ENCODE results near the gene SDK2. TPM values are rescaled to one million over a fixed set of nuclear protein-coding genes. Genes with fewer than 3 reads are reported as not detected.
"Not testable (repeated sequence)": the region's sequence is repeated elsewhere in the genome, so short reads cannot be mapped to it uniquely, and the experiment has no call there.

The SDK2 gene
- total RNA-seq, 2 experiments from 2014 or later = 1.4 to 1.6 TPM

DNA sequence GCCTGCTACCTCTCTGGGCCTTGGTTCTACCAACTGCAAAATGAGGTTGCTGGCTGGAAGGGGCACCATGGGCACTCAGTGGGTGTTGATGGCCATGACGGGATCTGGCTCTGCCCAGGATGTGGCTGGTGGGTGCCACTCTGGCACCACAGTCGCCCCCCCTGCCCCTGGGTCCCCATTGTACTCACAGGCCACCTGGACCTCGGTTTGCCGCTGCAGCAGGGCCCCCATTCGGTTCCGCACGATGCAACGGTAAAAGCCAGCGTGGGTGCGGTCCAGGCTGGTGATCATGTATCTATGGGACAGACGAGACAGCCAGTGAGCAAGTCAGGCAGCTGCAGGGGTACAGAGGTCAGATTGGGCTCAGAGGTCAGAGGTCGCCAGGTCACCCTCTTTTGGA is 172.3 kb downstream of the SDK2 start:
- H3K27me3 Mint-ChIP-seq = no peaks in the 10 kb centered on the region
- no peak overlapping the region for H3K4me3 Mint-ChIP-seq
- no peak for DNase-seq
- H3K4me1 Mint-ChIP-seq = peaks cover 2% of the 10 kb centered on the region
- no peak overlapping the region for H3K27ac Mint-ChIP-seq
- no peaks in the 10 kb centered on the region for H3K36me3 Mint-ChIP-seq
- peaks cover 3% of the 10 kb centered on the region for H3K9me3 Mint-ChIP-seq

DNA sequence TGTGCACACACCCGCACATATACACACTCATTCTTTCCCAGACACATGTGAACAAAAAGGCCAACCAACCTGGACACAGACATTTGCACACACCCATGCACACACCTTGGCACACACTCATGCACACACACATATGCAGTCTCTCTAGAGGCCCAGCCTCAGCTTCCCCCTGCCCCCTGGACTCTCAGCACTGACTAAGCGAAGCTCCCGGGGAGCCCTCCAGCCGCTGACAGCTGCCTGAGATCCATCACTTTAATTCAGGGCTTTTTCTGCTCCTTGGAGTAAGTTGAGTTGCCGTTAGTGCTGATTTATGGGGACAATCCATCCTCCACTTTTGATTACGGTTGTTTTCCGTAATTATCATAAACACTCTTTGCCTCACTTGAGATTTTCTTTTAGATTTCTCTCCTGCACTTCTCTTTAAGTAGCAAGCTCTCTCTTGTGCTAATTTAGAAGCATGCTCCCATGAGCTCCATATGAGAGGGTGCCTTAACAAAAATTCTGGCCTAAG is 173.9 kb downstream of the SDK2 start:
- Mint-ChIP-seq H3K27ac (no peak overlapping the region), H3K4me1 (peaks cover 2% of the 10 kb centered on the region), H3K27me3 (no peaks in the 10 kb centered on the region), H3K4me3 (no peak overlapping the region), H3K9me3 (peaks cover 3% of the 10 kb centered on the region), H3K36me3 (no peaks in the 10 kb centered on the region)
- DNase-seq = no peak

DNA sequence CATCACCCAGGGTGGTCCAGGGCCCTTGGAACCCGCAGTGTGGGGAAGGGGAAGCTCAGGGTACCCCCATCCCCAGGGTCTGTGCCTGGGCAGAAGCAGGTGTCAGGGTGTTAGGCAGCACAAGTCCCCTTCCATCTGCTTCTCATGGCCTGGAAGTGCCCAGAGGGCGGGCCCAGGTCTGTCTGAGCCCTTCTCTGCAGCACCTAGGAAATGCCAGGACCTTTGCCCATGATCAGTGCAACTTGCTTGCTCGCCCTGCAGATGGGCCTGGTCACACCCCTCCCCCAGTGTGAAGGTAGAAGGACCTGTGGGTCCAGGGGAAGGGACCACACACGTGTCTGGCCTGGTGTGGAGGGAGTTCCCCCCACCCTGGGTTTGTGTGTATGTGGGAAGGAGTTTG is 174.9 kb downstream of the SDK2 start:
- H3K4me1 Mint-ChIP-seq = no peaks in the 10 kb centered on the region
- no peak overlapping the region for H3K27ac Mint-ChIP-seq
- no peak for DNase-seq
- peaks cover 5% of the 10 kb centered on the region for H3K36me3 Mint-ChIP-seq
- H3K9me3 Mint-ChIP-seq = peaks cover 6% of the 10 kb centered on the region
- H3K4me3 Mint-ChIP-seq = no peak overlapping the region
- no peaks in the 10 kb centered on the region for H3K27me3 Mint-ChIP-seq

DNA sequence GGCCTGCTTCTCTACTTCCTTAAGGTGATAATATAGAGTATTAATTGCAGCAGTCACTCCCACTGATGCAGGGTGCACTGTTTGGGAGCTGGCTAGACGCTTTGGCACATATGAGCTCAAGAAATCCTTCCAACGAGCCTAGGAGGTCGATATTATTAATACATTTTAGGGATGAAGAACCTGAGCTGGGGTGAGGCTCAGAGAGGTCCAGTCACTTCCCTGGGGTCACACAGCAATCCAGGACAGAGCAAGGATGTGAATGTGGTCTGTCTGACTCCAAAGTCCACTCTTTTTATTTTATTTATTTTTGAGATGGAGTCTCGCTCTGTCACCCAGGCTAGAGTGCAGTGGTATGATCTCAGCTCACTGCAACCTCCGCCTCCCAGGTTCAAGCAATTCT is 176.0 kb downstream of the SDK2 start:
- Mint-ChIP-seq H3K4me3 (no peak overlapping the region), H3K27ac (no peak overlapping the region), H3K4me1 (no peaks in the 10 kb centered on the region), H3K27me3 (no peaks in the 10 kb centered on the region), H3K36me3 (peaks cover 5% of the 10 kb centered on the region), H3K9me3 (peaks cover 6% of the 10 kb centered on the region)
- DNase-seq = no peak

DNA sequence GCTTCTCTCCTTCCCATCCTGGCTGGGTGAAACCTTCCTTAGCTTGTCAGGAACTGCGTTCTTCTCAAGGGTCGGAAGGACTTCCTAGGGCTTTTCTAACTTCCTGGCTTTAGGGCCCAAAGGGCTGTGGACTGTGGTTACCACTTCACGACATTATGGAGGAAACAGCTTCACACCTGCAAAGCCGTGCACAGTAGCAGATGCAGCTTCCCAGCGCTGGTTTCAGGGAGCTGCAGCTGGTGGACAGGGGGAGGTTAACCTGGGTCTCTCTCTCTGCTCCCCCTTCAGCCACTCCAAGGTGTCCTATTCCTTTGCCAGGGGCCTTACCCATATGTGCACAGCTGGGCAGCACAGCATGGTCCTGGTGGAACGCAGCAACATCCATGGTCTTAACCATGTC is 176.6 kb downstream of the SDK2 start:
- H3K36me3 Mint-ChIP-seq = peaks cover 5% of the 10 kb centered on the region
- no peaks in the 10 kb centered on the region for H3K27me3 Mint-ChIP-seq
- no peak overlapping the region for H3K4me3 Mint-ChIP-seq
- no peaks in the 10 kb centered on the region for H3K4me1 Mint-ChIP-seq
- H3K27ac Mint-ChIP-seq = no peak overlapping the region
- peaks cover 3% of the 10 kb centered on the region for H3K9me3 Mint-ChIP-seq
- no peak for DNase-seq

DNA sequence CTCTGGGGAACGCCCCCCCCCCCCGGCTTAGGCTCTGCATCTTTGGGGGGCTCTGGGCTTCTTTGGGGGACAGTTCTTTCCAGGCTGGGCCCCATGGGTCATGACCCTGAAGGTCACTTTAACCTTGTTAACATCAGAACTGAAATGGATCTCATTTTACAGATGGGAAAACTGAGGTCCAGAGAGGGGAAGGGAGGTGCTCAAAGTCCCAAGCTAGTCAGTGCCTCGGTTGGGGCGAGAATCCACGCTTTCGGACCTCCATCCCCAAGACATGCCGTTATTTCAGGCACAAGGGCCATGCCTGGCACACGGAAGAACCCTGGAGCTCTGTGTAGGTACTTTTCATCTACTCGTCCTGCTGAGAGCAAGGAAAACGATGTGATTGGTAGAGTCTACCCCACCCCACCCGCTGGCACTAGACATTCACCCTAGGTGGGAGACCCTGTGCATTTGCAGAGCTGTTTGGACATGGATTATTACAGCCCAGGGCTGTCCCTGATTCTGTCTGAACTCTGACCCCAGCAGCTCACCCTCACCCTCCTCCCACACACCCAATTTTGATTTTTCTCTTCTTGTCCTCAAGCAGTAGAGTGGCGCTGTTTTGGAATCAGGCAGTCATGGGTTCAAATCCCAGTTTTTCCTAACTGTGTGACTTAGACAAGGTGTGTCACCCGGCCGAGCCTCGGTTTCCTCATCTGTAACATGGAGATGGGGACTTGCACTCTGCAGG is 177.4 kb downstream of the SDK2 start:
- H3K4me3 Mint-ChIP-seq = no peak overlapping the region
- H3K9me3 Mint-ChIP-seq = peaks cover 3% of the 10 kb centered on the region
- no peaks in the 10 kb centered on the region for H3K27me3 Mint-ChIP-seq
- no peaks in the 10 kb centered on the region for H3K4me1 Mint-ChIP-seq
- peaks cover 5% of the 10 kb centered on the region for H3K36me3 Mint-ChIP-seq
- peak overlapping the region; percentile 34 for H3K27ac Mint-ChIP-seq
- no peak for DNase-seq

DNA sequence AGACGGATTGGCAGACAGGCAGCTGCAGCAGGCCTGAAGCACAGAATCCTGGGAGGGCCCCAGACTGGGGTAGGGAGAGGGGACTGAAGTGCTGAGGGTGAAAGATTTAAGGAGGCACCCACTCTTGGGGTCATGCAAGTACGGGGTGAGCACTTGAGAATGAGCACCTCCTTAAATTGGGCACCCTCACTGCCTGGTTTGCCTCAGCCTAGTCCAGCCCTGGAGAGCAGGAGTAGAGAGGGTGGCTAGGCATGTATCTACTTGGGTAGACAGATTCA is 178.4 kb downstream of the SDK2 start:
- no peaks in the 10 kb centered on the region for H3K4me1 Mint-ChIP-seq
- H3K4me3 Mint-ChIP-seq = no peak overlapping the region
- DNase-seq = no peak
- H3K27ac Mint-ChIP-seq = no peak overlapping the region
- H3K9me3 Mint-ChIP-seq = peaks cover 3% of the 10 kb centered on the region
- peaks cover 5% of the 10 kb centered on the region for H3K36me3 Mint-ChIP-seq
- H3K27me3 Mint-ChIP-seq = no peaks in the 10 kb centered on the region

DNA sequence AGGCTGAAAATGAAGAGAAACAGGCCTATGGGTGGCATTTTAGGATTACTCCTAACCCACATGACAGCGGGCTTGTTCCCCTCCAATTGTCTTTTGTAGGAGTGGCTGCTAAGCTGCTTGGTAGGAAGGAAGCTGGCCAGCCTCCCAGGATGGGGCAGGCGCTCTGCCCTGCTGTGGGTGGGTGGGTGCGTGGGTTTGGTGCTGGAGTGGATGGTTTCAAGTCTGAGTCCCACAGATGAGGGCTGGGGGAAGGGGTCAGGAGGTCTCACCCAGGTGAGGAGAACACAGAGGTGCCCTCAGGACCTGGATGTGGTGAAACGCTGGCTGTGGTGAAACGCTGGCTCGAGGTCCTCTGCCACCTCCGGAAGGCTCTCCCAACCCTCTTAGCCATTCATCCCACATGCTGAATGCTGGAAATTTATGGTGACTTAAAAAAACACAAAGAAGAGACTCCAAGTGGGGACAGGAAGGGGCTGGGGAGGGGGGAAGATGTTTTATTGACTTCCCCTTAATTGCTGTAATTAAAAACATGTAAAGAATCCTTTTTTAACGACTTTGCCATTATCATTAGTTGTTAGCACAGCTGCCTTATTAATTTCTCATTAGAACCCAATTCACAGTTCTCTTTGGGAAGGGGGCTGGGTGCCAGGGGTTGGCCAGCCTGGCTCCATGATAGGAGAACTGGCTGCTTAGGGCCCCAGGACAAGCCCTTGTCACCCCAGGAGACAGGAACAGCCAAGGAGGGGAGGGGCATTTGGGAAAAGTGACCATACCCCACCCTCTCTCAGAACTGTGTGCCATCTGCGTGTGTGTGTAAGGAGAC is 178.9 kb downstream of the SDK2 start:
- Mint-ChIP-seq H3K4me3 (no peak overlapping the region), H3K4me1 (no peaks in the 10 kb centered on the region), H3K36me3 (peaks cover 5% of the 10 kb centered on the region), H3K27me3 (no peaks in the 10 kb centered on the region), H3K9me3 (peaks cover 3% of the 10 kb centered on the region), H3K27ac (no peak overlapping the region)
- DNase-seq = no peak

DNA sequence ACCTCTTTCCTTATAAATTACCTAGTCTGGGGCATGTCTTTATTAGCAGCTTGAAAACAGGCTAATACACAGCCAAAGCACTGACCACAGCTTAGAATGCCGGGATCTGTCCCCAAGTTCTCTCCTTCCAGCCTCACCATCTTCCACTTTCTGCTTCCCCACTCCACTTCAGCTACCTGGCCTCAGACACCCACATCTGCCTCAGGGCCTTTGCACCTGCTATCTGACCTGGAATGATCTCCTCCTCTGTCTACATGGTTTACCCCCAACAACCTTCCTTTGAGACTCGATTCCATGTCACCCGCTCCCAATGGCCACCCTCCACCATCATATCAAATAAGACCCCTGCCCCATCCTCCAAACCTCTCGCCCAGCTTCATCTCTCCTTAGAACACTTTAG is 179.8 kb downstream of the SDK2 start:
- DNase-seq = no peak
- Mint-ChIP-seq H3K4me1 (no peaks in the 10 kb centered on the region), H3K36me3 (peaks cover 5% of the 10 kb centered on the region), H3K9me3 (peaks cover 3% of the 10 kb centered on the region), H3K4me3 (no peak overlapping the region), H3K27me3 (no peaks in the 10 kb centered on the region), H3K27ac (peak overlapping the region; percentile 9)

DNA sequence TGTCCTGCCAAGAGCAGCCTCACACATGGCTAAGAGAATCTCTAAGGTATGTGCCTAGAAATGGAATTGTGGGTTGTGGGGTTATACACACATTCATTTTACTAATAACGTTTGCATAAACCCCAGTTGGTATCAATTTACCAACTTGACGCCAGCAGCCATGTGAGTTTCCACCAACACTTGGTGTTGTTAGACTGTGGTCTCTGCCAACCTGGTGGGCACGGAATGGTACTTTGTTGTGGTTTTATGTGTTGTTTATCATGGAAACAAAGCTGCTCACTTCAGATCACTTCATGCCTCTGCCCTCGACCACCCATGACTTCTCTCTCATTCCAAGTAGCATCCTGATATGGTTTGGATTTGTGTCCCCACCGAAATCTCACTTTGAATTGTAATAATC is 180.4 kb downstream of the SDK2 start:
- H3K4me1 Mint-ChIP-seq = no peaks in the 10 kb centered on the region
- no peak overlapping the region for H3K4me3 Mint-ChIP-seq
- H3K27me3 Mint-ChIP-seq = no peaks in the 10 kb centered on the region
- H3K9me3 Mint-ChIP-seq = peaks cover 3% of the 10 kb centered on the region
- peaks cover 5% of the 10 kb centered on the region for H3K36me3 Mint-ChIP-seq
- no peak overlapping the region for H3K27ac Mint-ChIP-seq
- DNase-seq = no peak

DNA sequence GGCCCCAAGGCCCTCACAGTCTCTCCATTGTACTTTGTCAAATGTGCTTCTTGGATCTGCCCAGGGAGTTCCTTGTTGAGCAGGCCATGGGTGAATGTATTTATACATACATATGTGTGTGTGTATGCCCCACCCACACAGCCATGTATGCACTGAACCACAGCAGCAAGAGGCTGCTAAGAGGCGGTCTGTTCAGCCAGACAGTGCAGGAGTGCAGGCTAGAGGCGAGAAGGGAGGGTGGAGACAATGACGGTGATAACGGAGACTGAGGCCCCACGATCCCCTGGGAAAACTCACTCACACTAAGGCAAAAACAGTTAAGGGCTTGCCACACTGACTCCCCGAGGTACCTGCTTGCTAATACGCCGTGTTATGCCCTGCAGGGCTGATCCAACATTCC is 181.4 kb downstream of the SDK2 start:
- Mint-ChIP-seq H3K36me3 (peaks cover 5% of the 10 kb centered on the region), H3K27ac (no peak overlapping the region), H3K4me1 (no peaks in the 10 kb centered on the region), H3K27me3 (no peaks in the 10 kb centered on the region), H3K4me3 (no peak overlapping the region), H3K9me3 (peaks cover 3% of the 10 kb centered on the region)
- no peak for DNase-seq

DNA sequence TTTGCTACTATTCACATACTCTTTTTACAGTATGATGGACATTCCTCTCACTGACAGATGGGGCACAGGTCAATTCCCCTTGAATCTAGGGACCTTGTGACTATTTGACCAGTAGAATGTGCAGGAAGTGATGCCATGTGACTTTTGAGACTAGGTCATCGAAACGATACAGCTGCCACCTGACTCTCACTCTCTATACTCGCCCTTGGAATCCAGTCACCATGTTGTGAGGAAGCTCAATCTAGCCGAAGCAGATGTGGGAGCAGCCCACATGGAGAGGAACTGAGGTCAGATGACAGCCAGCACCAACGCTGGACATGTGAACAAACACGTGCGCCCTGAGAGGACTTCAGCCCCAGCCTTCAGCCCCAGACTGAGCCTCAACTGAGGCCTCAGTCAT is 184.3 kb downstream of the SDK2 start:
- Mint-ChIP-seq H3K4me3 (no peak overlapping the region), H3K27me3 (no peaks in the 10 kb centered on the region), H3K4me1 (no peaks in the 10 kb centered on the region), H3K36me3 (peaks cover 9% of the 10 kb centered on the region), H3K27ac (no peak overlapping the region), H3K9me3 (peaks cover 3% of the 10 kb centered on the region)
- no peak for DNase-seq

DNA sequence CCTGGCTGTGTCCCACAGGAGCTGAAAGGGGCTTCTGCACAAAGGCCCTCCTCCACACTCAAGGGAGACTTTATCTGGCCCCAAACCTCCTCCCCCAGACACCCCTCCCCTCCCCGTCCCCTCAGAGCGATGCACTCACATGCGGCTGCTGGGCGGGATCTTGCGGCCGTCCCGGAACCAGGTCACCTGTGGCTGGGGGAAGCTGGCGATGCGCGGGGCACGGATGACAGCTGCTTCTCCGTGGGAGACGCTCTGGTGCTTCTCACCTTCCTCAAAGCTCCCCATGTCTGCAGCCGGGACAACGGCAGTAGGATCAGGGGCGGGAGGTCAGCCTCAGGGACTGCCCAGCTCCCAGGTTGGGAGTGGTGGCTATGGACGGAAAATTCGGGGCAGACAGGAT is 188.5 kb downstream of the SDK2 start:
- Mint-ChIP-seq H3K9me3 (peaks cover 5% of the 10 kb centered on the region), H3K4me3 (no peak overlapping the region), H3K4me1 (no peaks in the 10 kb centered on the region), H3K36me3 (peaks cover 16% of the 10 kb centered on the region), H3K27me3 (no peaks in the 10 kb centered on the region), H3K27ac (no peak overlapping the region)
- DNase-seq = no peak

DNA sequence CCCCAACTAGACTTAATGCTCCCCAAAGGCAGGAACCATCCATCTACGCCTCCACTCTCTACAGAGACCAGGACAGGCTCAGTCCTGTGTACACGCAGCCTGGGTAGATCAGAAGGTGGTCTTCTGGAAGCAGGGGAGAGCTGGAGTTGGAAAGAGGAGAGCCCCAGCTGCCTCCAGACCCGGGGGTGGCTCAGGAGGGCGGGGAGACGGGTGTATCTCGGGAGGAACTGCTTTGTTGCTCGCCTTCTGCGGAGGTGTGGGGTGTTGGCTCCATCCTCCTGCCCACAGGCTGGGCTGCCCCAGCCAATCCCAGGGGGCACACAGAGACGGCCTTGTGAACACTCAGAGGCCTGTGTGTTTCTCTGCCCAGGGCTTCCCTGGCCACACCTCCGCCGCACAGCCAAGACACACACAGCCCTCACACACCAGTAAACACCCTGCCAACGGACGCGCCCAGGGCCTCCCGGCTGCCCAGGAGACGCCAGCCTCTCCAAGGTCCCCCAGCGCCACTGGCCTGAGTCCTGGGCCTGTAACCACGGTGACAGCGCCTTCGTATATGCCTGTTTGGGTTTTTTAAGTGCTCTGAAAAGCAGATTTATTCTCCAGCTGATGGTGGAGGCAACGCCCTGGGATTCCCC is 189.1 kb downstream of the SDK2 start:
- DNase-seq = no peak
- Mint-ChIP-seq H3K4me3 (no peak overlapping the region), H3K27me3 (no peaks in the 10 kb centered on the region), H3K4me1 (no peaks in the 10 kb centered on the region), H3K27ac (no peak overlapping the region), H3K36me3 (peaks cover 16% of the 10 kb centered on the region), H3K9me3 (peaks cover 5% of the 10 kb centered on the region)

DNA sequence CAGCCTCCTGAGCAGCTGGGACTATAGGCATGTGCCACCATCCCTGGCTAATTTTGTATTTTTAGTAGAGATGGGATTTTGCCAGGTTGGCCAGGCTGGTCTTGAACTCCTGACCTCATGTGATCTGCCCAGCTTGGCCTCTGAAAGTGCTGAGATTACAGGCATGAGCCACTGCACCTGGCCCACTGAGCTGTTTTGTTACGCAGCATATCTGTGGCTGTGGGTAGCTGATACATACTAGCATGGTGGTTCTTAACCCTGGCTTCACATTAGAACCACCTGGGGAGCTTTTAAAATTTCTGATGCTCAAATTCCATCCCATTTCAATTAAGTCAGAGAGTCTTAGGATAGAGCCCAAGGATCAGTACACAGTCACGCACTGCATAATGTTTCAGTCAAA is 190.8 kb downstream of the SDK2 start:
- DNase-seq, H3K4me1 Mint-ChIP-seq, H3K4me3 Mint-ChIP-seq, H3K27ac Mint-ChIP-seq, H3K27me3 Mint-ChIP-seq, H3K9me3 Mint-ChIP-seq: not testable (repeated sequence)
- H3K36me3 Mint-ChIP-seq = peaks cover 16% of the 10 kb centered on the region

Data from activated naive CD8-positive, alpha-beta T cell treated with anti-CD3 and anti-CD28 coated beads for 36 hours (primary cell).